B cell (primary cell): ENCODE results near the gene TAGLN2. TPM values are rescaled to one million over a fixed set of nuclear protein-coding genes. Genes with fewer than 3 reads are reported as not detected.
A peak's percentile ranks its signal among the peaks of the same experiment; 100 is the strongest.

Experiments
- ATAC-seq: fragments of 200-7000 bp; cut with Tn5 transposase; one replicate; pipeline ENCODE4 v1.10.0; 2021; ENCODE audit warnings: low read depth, mild to moderate bottlenecking, moderate number of reproducible peaks, moderate library complexity
- CTCF ChIA-PET: fragments of 350-600 bp; sonication (Branson Sonifier 250); formaldehyde crosslinking; loops from one replicate; lab custom pipeline; 2021; ENCODE audit warnings: antibody characterized with exemption, inconsistent platforms; lab: Charles Lee
- POLR2A ChIA-PET: fragments of 350-600 bp; sonication (Branson Sonifier 250); formaldehyde crosslinking; loops from one replicate; lab custom pipeline; 2021; ENCODE audit warnings: antibody characterized with exemption; lab: Charles Lee
- DNase-seq: peaks from one replicate; pipeline ENCODE4 v3.0.0; 2013
- H2AFZ ChIP-seq: 2 replicates; pipeline ENCODE4 v1.6.1; 2012; ENCODE audit warnings: mild to moderate bottlenecking, low read depth, low read length; ENCODE audit not compliant: insufficient read depth, poor library complexity, severe bottlenecking
- H3K27ac ChIP-seq, 2 donors: 1 replicate in 1 of 2; 2 replicates in 1 of 2; pipeline ENCODE4 v1.5.1; 2012 to 2013; ENCODE audit warnings: low read length in 2 of 2, mild to moderate bottlenecking in 2 of 2, moderate library complexity in 1 of 2
- H3K27me3 ChIP-seq, 4 experiments: fragments of 200-600 bp in 1 of 4; sonication (generic) in 1 of 4; replicated peaks in 1 of 4; 1 replicate in 2 of 4; 2 replicates in 2 of 4; pipeline versions ENCODE4 v1.6.1 to v1.7.0; 2013 to 2016; ENCODE audit warnings: low read length in 3 of 4, mild to moderate bottlenecking in 2 of 4, mixed read lengths in 1 of 4, moderate library complexity in 1 of 4; ENCODE audit not compliant: insufficient read depth in 4 of 4, control insufficient read depth in 3 of 4; ENCODE audit errors: control extremely low read depth in 1 of 4
- H3K36me3 ChIP-seq, 2 experiments: replicated peaks in 1 of 2; 1 replicate in 1 of 2; 2 replicates in 1 of 2; pipeline versions ENCODE4 v1.6.1 to v1.7.1; 2013; ENCODE audit warnings: low read length in 1 of 2; ENCODE audit not compliant: insufficient read depth in 2 of 2, control insufficient read depth in 1 of 2; ENCODE audit errors: control extremely low read depth in 1 of 2, extremely low read depth in 1 of 2
- H3K4me1 ChIP-seq, 2 donors: fragments of 200-600 bp in 1 of 2; sonication (generic) in 1 of 2; 1 replicate in 1 of 2; 2 replicates in 1 of 2; pipeline versions ENCODE4 v1.5.1 to v1.6.1; 2013 to 2017; ENCODE audit warnings: low read length in 2 of 2; ENCODE audit not compliant: control insufficient read depth in 2 of 2, insufficient read depth in 2 of 2
- H3K4me2 ChIP-seq: replicated peaks from 2 replicates; pipeline ENCODE3; 2012; ENCODE audit warnings: mild to moderate bottlenecking, low read depth, low read length; ENCODE audit not compliant: poor library complexity, severe bottlenecking
- H3K4me3 ChIP-seq, 5 experiments: fragments of 200-600 bp in 1 of 5; sonication (generic) in 1 of 5; 1 replicate in 3 of 5; 2 replicates in 2 of 5; pipeline versions ENCODE4 v1.5.1 to v1.7.0; 2011 to 2016; ENCODE audit warnings: low read length in 4 of 5, mild to moderate bottlenecking in 4 of 5, low read depth in 2 of 5, control low read depth in 1 of 5, moderate library complexity in 1 of 5; ENCODE audit not compliant: insufficient read depth in 1 of 5; ENCODE audit errors: control extremely low read depth in 1 of 5, extremely low read depth in 1 of 5
- H3K79me2 ChIP-seq: fragments of 200-600 bp; sonication (generic); one replicate; pipeline ENCODE4 v1.6.0; 2016; ENCODE audit warnings: low read length; ENCODE audit not compliant: control insufficient read depth, insufficient read depth
- H3K9ac ChIP-seq: fragments of 200-600 bp; sonication (generic); 2 replicates; pipeline ENCODE4 v1.6.1; 2017; ENCODE audit warnings: mild to moderate bottlenecking, low read length, moderate library complexity
- H3K9me3 ChIP-seq, 3 donors: one replicate each; pipeline versions ENCODE4 v1.6.1 to v1.7.1; 2013; ENCODE audit warnings: low read length in 2 of 3; ENCODE audit not compliant: control insufficient read depth in 2 of 3, insufficient read depth in 1 of 3; ENCODE audit errors: control extremely low read depth in 1 of 3
- H4K20me1 ChIP-seq: 2 replicates; pipeline ENCODE4 v1.6.0; 2012; ENCODE audit warnings: mild to moderate bottlenecking, low read length; ENCODE audit not compliant: insufficient read depth, control insufficient read depth, poor library complexity, severe bottlenecking
- H3K27ac Mint-ChIP-seq: one replicate; pipeline ENCODE4 v1.8.0; 2021; ENCODE audit warnings: mixed read lengths
- H3K27me3 Mint-ChIP-seq: one replicate; pipeline ENCODE4 v1.8.0; 2021; ENCODE audit warnings: mixed read lengths
- H3K4me1 Mint-ChIP-seq: one replicate; pipeline ENCODE4 v1.8.0; 2021; ENCODE audit warnings: mixed read lengths
- H3K4me3 Mint-ChIP-seq: one replicate; pipeline ENCODE4 v1.8.0; 2021; ENCODE audit warnings: mixed read lengths
- H3K9me3 Mint-ChIP-seq: one replicate; pipeline ENCODE4 v1.8.0; 2022; ENCODE audit warnings: mixed read lengths; ENCODE audit not compliant: insufficient read depth
- EZH2 ChIP-seq: IDR thresholded peaks from 2 replicates; pipeline ENCODE4 v1.6.1; 2012; ENCODE audit warnings: borderline replicate concordance, low read depth, mild to moderate bottlenecking, moderate library complexity, low read length; ENCODE audit not compliant: insufficient read depth, poor library complexity, severe bottlenecking
- WGBS: methylation state at CpG from one replicate; pipeline ENCODE4 v1.1.5; 2013; ENCODE audit warnings: missing lambda C conversion rate; ENCODE audit not compliant: insufficient coverage; 5-methylcytosine and 5-hydroxymethylcytosine counted together
- intact Hi-C: fragments of 100-400 bp; cut with micrococcal nuclease; formaldehyde crosslinking; loops from one replicate; pipeline ENCODE4 v1.10.0; 2022
- polyA plus RNA-seq: library from polyadenylated mRNA; depleted of rRNA; stranded (reverse); fragments of >200 nt; gene quantifications from 2 replicates; pipeline ENCODE4 v1.2.3, GENCODE V29; 2012
- total RNA-seq, 2 donors: library from RNA; stranded (reverse); fragments of 120-200 nt in 1 of 2; gene quantifications; 1 replicate in 1 of 2; 2 replicates in 1 of 2; pipeline versions ENCODE4 v1.2.3 to v1.2.4, GENCODE V29; 2013 to 2022
- TF ChIP-seq, protein P1 (sequence below): fragments of 200-600 bp; IDR thresholded peaks from one replicate; pipeline ENCODE4 v1.8.0; 2022; ENCODE audit warnings: antibody characterized with exemption, mild to moderate bottlenecking

The TAGLN2 gene
- total and polyA plus RNA-seq, 2 donors (not counting 1 experiment from before 2014, with no cell fraction given): 342 to 721 TPM

- H3K27ac Mint-ChIP-seq: peak overlapping the region; percentile 70
- ATAC-seq: no peak
- Histone ChIP-seq H3K9me3 (no peaks in the 10 kb centered on the region), H3K36me3 (peaks cover 4 to 45% of the 10 kb centered on the region in 2 experiments), H3K4me2 (no peak overlapping the region), H2AFZ (no peak overlapping the region), H3K27me3 (no peaks in the 10 kb centered on the region), H3K9ac (no peak overlapping the region), H3K4me1 (peaks cover 37 to 46% of the 10 kb centered on the region in 2 donors), H3K27ac (peak overlapping the region in 1 of 2 donors; percentile 56), H3K79me2 (peaks cover 19% of the 10 kb centered on the region), H3K4me3 (no peak overlapping the region), H4K20me1 (peaks cover 19% of the 10 kb centered on the region)
- ChIA-PET POLR2A (no interaction called here), CTCF (interaction anchor here (1.0 to 2.1 kb wide), 3 partner anchors 20 to 27 kb away, joined by 4 to 6 read pairs (median 4); no protein-coding TSS in a partner anchor)
- WGBS: 90% methylated on average over 6 of the region's 9 CpGs
- intact Hi-C loops: no loop called here
- peak; percentile 31 for DNase-seq
- no peaks in the 10 kb centered on the region for H3K9me3 Mint-ChIP-seq
- no peaks in the 10 kb centered on the region for H3K27me3 Mint-ChIP-seq
- TF ChIP-seq EZH2: no peak
- TF ChIP-seq, protein P1, sequence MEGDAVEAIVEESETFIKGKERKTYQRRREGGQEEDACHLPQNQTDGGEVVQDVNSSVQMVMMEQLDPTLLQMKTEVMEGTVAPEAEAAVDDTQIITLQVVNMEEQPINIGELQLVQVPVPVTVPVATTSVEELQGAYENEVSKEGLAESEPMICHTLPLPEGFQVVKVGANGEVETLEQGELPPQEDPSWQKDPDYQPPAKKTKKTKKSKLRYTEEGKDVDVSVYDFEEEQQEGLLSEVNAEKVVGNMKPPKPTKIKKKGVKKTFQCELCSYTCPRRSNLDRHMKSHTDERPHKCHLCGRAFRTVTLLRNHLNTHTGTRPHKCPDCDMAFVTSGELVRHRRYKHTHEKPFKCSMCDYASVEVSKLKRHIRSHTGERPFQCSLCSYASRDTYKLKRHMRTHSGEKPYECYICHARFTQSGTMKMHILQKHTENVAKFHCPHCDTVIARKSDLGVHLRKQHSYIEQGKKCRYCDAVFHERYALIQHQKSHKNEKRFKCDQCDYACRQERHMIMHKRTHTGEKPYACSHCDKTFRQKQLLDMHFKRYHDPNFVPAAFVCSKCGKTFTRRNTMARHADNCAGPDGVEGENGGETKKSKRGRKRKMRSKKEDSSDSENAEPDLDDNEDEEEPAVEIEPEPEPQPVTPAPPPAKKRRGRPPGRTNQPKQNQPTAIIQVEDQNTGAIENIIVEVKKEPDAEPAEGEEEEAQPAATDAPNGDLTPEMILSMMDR: no peak
- no peak overlapping the region for H3K4me3 Mint-ChIP-seq
- peaks cover 71% of the 10 kb centered on the region for H3K4me1 Mint-ChIP-seq
These were observed 8.9 kb downstream of the TAGLN2 start for GRCh38 chr1:159916242-159917051.
